Measurements from ENCODE around the gene LSR. TPM values are rescaled to one million over a fixed set of nuclear protein-coding genes. Genes with fewer than 3 reads are reported as not detected.

LSR gene
- total RNA-seq, 1 donor from 2014 or later, result 0.43 TPM

Other genes with a start within 250 kb of the LSR start
- gene GRAMD1A, start 248.7 kb upstream of the LSR start, total RNA-seq, result 19.5 and 23.9 TPM in 2 replicates
- gene SCN1B, start 218.5 kb upstream of the LSR start, total RNA-seq, result 21.8 and 28.4 TPM in 2 replicates
- not detected in 2 replicates for gene HPN, start 207.3 kb upstream of the LSR start, total RNA-seq
- gene FXYD3, start 133.2 kb upstream of the LSR start, total RNA-seq, result 0.91 TPM in 1 of 2 replicates, not detected in the other
- 0.68 and 1.4 TPM in 2 replicates for gene LGI4, start 113.9 kb upstream of the LSR start, total RNA-seq
- 22.9 and 36.6 TPM in 2 replicates for gene FXYD1, start 110.2 kb upstream of the LSR start, total RNA-seq
- not detected in 2 replicates for gene FXYD7, start 105.7 kb upstream of the LSR start, total RNA-seq
- 12.0 and 19.5 TPM in 2 replicates for gene FXYD5, start 94.3 kb upstream of the LSR start, total RNA-seq
- gene FAM187B, start 20.3 kb upstream of the LSR start, total RNA-seq, result not detected in 2 replicates
- 107 TPM in 2 replicates for gene USF2, start 20.0 kb downstream of the LSR start, total RNA-seq
- not detected in 2 replicates for gene HAMP, start 33.5 kb downstream of the LSR start, total RNA-seq
- gene MAG, start 43.2 kb downstream of the LSR start, total RNA-seq, result not detected in 2 replicates
- 0.05 TPM in 1 of 2 replicates, not detected in the other for gene CD22, start 80.2 kb downstream of the LSR start, total RNA-seq
- not detected in 2 replicates for gene FFAR1, start 98.9 kb downstream of the LSR start, total RNA-seq
- not detected in 2 replicates for gene FFAR3, start 109.5 kb downstream of the LSR start, total RNA-seq
- gene GPR42, start 122.1 kb downstream of the LSR start, total RNA-seq, result not detected in 2 replicates
- not detected in 2 replicates for gene FFAR2, start 199.3 kb downstream of the LSR start, total RNA-seq
- gene KRTDAP, start 241.5 kb downstream of the LSR start, total RNA-seq, result not detected in 2 replicates

Data from myocyte (in vitro differentiated cells).